ENCODE data around the gene TNF.

The TNF gene

DNA sequence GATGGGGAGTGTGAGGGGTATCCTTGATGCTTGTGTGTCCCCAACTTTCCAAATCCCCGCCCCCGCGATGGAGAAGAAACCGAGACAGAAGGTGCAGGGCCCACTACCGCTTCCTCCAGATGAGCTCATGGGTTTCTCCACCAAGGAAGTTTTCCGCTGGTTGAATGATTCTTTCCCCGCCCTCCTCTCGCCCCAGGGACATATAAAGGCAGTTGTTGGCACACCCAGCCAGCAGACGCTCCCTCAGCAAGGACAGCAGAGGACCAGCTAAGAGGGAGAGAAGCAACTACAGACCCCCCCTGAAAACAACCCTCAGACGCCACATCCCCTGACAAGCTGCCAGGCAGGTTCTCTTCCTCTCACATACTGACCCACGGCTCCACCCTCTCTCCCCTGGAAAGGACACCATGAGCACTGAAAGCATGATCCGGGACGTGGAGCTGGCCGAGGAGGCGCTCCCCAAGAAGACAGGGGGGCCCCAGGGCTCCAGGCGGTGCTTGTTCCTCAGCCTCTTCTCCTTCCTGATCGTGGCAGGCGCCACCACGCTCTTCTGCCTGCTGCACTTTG is at the start of gene TNF:
TNF (plus strand) TSS at position 231 of the 567 bp plus-strand sequence; CDS start at position 408, 177 bp downstream.
- peak; percentile 89 for DNase-seq

DNA sequence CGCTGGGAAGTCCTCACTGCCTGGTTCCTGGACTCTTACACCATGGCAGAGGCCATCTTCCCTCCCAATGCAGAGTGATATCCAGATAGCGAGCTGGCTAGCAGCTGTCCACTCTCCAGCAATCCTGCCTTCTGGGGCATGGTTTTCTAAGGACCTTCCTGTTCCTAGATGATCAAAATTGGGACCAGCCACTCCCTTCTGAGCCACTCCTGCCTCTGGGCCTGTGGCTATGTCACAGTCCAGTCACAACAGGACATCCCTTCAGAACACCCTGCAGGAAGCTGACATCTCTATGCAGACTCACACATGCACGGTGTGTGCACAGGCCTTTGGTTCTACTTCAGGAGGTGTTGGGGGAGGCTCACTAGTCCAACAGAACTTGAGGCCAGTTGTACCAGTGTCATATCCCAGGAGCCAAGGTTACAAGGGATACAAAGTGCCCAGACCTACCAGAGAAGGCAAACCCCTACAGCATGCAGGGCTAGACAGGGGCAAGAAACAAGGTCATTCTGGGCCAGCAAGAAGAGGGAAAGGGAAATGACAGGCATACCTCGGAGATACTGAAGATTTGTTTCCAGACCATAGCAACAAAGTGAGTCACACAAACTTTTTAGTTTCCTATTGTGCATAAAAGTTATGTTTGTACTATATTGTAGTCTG is 49.3 kb upstream of the TNF start:
- DNase-seq: peak; percentile 18

DNA sequence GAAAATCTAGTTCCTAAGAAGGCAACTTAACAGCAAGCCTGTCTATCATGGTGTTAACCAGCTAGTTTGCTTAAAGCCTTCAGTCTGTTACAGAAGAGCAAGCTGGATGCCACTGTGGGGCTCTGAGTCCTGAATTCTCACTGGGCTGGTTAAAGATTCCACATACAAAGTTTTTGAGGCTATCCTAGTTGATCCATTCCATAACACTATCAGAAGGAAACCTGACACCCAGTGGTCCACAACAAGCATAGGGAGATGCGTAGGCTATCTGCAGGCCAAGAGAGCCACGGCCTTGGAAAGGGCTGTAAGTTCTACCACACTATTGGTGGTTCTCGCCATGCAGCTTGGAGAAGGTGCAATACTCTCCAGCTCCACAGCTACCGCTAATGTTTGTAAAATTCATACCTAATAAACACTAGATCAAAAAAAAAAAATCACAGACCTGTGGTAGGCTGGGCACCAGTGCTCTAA is 47.0 kb upstream of the TNF start:
- DNase-seq: no peak

DNA sequence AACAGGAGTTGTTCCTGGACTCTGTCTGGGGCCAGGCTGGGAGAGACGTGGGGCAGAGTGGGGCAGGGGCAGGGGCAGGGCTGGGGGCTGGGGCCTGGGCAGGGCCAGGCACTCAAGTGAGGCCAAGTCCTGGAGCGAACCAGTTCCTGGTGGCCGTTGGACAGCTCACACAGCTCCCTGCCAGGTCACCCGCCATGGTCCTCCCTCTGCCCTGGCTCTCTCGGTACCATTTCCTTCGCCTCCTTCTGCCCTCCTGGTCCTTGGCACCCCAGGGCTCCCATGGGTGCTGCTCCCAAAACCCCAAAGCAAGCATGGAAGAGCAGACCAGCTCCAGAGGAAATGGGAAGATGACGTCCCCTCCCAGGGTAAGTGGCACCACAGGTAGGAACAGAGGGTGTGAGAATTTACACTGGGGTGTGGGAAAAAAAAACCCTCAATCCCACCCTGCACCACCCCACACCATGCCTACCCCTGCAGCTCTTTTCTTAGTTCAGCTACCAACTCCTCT is 46.5 kb upstream of the TNF start, which contains the start of gene MCCD1:
MCCD1 (plus strand) TSS at position 142 of the 508 bp plus-strand sequence; CDS start at position 195, 53 bp downstream.
- no peak for DNase-seq

DNA sequence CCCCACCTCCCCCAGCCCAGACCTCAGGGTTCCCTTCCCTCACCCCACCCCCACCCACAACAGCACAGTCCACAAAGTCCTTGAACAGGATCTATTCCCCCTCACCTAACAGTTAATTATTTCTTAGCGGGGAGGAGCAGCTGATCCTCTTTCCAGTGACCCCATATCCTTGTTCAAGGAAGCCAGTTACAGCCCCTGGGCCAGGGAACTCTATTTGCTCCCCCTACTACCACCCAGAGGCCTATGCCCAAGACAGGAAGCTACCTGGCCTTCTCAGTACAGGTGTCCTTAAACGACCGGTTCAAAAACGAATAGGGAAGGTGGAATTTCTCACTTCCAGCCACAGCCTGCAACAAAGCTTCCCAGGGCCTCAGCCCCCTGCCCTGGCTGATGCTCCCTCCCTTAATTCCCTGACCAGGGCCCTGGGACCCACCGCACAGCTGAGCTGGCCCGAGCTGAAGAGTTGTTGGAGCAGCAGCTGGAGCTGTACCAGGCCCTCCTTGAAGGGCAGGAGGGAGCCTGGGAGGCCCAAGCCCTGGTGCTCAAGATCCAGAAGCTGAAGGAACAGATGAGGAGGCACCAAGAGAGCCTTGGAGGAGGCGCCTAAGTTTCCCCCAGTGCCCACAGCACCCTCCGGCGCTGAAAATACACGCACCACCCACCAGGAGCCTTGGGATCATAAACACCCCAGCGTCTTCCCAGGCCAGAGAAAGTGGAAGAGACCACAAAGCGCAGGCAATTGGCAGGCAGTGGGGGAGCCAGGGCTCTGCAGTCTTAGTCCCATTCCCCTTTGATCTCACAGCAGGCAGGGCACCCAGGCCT is 45.8 kb upstream of the TNF start:
- DNase-seq: no peak

DNA sequence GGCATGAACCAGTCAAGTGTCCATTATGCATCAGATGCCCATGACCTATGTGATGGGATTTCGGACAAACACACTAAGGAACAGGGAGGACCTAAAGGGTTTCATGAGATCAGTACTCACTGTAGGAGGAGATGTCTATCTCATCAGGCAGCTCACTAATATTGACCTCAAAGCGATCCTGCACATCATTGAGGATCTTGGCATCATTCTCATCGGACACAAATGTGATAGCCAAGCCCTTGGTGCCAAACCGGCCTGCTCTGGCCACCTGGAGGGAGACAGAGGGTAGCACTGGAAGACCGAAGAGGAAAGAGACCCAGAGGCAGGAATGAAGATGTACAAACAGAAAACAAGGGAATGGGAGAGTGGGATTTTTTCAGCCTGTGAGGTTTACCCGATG is 44.7 kb upstream of the TNF start:
- no peak for DNase-seq

DNA sequence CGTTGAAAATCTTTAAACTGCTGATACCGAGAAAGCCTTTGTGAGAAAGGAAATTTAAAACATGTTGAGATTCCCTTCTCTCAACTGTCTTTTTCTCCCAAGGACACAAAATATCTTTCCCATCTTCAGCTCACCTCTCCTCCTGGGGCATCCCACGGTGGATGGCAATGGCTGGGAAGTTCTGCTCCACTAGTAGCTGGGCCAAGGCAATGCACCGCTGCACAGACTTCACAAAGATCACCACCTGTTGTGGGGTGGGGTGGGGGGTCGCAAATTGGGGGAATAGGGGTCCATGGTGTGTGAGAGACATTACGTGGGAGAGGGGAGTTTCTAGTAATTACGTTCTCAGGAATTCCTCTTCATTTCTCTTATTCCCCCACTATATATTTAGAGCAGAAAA is 44.2 kb upstream of the TNF start:
- DNase-seq: no peak

DNA sequence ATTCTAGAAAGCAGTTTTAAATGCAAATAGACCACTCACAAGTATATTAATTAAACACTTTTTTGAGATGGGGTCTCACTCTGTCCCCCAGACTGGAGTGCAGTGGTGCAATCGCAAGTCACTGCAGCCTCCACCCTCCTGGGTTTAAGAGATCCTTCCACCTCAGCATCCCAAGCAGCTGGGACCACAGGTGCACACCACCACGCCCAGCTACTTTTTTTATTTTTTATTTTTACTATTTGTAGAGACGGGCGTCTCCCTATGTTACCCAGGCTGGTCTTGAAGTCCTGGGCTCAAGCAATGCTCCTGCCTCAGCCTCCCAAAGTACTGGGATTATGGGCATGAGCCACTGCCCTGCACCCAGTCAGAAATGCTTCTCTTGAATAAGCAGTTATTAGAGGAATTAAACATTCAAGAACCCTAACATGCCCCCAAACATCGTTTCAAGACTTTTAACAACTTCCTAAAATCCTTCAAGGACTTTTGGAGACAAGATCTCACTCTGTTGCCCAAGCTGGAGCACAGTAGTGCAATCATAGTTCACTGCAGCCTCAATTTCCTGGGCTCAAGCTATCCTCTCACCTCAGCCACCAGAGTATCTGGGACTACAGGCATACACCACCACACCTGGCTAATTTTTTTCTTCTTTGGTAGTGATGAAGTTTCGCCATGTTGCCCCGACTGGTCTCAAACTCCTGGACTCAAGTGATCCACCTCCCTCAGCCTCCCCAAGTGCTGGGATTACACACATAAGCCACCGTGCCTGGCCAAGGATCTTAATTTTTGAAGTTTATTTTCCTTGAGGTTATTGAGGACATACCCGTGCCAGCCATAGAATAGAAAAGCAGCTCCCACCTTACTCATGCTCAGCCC is 43.4 kb upstream of the TNF start:
- no peak for DNase-seq

DNA sequence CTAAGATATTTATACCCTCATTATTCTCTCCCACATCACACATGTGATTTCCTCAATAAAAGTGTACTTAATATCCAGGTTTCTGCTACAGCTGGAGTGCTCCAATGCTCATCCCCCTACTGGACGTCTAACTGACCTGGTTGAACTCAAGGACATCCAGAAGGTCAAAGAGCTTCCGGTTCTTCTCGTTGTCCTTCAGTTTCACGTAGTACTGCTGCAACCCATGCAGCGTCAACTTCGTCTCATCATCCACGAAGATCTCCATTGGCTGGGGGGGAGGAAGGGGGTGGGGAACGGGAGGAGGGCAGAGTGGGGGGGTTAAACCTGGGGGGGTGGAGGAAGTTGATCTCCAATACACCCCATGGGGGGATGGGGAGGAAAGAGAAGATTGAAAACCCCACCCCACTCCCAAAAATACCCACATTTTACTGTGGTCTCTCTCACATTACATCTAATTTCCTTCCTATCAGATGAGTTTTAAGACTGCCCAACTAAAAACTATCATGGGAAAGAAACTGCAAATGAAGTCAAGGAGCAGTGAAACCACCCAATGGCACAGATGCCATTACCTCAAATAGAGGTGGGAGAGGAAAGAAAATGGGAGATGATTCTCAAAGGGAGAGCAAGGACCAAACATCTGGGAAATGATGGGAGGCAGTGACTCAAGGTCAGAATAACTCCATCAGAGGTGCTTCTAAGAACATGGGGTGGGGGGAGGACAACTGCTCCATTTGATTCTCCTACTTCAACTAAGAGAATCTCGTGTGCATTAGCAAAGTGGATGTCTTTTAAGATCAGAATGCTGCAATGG is 42.5 kb upstream of the TNF start:
- DNase-seq: no peak

DNA sequence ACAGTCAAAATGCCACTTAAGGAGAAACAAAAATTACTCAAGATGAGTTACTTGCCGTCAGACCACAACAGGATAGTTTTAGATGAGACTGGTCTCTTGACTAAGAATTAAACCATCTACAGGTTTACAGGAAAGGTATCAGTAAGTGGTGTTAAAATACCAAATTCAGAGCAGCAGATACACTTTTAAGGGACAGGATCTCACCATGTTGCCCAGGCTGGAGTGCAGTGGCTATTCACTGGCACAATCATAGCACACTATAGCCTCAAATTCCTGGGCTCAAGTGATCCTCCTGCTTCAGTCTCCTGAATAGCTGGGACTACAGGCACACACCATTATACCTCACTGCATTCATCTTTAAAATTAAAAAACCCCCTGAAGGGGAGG is 41.9 kb upstream of the TNF start:
- DNase-seq: no peak

DNA sequence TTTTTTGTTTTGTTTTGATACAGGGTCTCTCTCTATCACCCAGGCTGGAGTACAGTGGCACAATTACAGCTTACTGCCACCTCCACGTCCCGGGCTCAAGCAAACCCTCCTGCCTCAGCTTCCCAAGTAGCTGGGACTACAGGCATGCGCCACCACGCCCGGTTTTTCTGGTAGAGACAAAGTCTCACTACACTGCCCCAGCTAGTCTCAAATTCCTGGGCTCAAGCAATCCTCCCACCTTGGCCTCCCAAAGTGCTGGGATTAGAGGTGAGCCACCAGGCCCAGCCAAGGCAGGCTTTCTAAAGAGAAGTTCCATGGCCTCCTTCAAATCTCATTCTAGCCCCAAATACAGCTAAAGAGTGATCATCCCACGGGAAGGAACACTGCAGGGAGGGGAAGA is 41.4 kb upstream of the TNF start:
- DNase-seq: no peak

DNA sequence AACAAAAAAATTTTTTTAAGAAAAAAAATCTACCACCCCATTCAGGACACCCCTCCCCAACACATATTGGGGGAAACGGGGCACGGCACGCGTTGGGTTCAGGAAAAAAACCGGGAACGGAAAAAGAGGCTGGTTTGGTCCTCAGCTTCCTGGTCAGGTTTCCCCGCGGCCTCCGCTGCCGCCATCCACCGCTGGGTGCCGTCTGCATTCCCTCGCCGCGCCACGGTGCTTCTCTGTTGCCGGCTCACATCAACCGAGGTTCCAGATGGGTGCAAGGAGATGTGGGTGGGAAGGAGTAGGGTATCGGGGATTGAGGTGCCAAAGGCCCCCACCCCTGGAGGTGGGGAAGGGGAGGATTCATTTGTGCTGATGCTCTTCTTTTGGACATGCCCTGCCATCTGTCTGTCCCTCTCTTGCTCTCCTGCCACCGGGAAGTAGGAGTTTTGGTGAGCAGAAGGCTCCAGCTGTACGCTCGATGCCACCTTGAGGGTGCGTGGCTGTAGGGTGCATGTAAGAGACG is 40.8 kb upstream of the TNF start:
- no peak for DNase-seq

DNA sequence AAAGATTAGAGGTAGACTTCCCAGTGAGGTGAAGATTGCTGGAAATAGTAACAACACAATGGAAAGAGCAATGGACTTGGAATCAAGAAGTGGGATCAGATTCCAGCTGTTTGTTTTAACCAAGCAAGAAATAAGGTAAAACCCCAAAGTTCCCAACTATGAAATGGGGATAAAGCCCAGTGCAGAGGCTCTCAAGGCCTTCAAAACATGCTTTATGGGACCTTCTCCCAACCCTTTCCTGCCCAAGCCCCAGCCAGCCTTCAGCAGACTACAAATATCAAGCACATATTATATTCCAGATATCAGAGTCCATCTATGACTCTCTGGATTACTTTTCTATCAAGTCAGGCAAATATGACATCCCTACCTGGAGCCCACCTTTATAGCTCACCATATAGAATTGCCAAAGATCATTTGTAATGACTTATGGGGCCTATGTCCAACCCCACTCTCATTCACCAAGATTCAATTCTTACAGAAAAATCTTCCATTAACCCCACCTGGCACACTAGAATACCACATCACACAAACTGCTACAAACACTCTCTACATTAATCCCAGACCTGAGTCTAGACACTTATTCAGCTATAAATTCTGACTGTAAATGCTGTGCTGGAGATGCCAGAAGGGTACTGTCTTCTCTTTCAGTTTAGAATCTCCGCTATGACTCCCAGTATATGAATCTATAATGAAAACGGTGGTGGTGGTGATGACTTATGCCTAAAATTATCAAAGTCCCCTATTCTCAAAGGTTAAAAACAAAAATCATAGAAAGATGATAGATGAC is 39.6 kb upstream of the TNF start:
- DNase-seq: no peak

DNA sequence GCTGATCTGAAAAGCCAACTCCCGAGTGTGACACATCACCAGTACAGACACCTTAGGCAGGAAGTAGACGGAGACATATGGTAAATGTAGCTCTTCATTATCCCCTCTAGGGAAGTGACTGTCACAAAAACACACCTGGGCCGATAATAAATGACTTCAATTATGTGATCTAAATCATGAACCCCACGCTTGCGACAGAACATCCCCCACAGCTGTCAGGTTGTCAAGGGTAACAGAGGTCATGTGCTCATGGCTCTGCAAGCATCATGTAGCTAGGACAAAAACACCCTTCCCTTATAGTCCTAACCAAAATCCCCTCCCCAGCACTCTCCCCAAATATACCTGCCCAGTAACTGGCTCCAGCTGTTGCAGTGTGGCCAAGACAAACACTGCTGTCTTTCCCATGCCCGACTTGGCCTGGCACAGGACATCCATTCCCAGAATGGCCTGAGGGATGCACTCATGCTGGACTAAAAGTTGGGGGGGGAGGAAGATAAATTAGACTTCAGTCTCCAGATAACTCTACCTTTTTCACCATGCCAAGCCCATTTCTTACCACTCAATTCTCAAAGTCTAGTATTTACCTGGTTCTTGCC is 36.5 kb upstream of the TNF start:
- DNase-seq: no peak

DNA sequence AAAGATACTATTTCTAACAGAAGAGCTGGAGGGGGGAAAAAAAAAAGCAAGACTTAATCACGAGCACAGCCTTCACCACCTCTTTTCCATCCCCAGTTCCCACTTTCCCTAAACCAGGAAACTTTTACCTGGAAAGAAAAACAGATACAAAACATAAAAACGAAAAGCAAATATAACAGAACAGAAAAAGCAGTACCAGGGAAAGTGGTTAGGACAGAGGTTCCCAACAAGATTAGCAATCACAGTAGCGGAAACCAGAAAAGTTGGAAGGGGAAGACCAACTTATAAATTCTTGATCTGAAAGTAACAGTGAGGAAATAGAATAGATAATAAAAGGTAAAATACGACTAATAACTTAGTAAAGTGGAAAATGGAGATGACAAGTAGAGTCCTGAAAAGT is 34.7 kb upstream of the TNF start:
- no peak for DNase-seq

DNA sequence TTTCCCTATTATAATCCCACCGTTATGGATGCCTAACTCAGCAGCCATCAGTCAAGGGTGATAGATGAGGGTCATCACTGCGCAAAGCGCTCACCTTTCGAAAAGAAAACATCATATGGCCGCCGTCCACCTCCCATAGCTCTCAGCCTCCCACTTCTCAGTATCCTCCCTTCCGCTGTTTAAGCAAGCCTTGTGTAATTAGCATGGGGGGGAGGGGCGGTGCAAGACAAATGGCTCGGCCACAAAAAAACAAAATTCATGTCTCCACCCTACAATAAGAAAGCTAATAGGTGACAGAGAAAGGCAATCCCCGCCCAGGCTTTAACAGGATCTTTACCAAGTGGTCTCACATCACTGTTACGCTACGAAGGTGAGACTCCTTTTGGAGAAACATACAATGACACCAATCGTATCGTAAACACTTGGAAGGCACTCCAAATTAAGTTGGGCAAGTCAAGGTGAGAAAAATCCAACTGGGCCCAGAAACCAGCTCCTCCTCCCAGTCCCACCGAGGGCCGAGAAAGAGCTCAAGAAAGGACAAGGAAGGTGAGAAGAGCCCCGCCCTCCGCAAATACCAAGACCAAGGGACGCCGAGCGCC is 34.2 kb upstream of the TNF start:
- DNase-seq: peak; percentile 75

DNA sequence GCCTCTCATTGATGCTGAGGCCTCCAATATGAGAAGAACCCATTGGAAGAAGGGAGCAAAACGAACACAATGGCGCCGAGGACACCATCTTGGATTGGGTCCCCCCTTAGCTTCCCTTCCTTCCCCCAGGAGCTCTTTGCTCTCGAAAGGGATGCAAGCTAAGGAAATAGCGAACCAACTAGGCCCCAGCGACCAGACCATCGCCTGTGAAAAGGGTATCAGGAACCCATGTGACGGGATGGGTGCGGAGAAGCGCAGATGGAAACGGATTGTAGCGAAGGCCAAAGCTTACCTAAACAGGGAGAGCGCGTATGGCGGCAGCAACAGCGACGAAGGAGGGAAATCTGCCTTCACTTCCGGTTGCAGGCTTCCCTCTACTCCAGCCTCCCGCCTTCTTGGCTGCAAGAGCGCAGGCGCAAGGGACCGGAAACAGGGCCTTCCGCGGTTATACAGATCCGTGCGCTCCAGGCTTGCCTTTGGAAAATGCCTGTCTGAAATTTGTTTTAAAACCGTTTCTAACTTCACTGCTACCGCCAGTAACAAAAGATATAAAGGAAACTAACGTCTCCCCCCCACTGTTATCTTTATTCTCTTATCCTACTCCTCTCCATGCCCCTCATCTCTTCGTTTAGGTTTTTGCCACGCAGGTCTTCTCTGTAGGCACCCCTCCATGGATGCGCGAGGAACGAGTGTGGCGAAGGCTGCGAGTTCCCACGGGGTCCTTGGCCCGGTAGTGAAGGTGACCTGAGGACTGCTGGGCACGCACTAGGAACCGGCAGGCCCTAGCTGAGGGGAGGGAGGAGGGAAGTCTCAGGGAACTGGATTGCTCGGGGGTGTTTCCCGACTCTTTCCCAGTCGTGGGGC is 33.5 kb upstream of the TNF start, which contains the start of gene DDX39B:
DDX39B (minus strand) TSS at position 346 of the 864 bp plus-strand sequence. CDS start 1,471 bp downstream, outside the sequence.
- DNase-seq: peak; percentile 94

DNA sequence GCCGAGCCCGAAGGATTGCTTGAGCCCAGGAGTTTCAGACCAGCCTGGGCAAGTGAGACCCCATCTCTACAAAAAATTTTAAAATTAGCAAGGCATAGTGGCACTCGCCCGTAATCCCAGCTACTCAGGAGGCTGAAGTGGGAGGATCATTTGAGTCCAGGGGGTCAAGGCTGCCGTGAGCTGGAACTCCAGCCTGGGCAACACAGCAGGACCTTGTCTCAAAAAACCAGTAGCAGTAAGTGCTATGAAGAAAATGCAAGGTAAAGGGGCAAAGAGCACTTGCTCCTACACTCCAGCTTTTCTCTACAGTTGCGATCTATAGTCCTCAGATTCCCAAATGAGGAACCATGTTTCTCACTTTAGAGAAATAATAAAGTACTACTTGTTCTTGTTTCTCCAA is 31.7 kb upstream of the TNF start:
- DNase-seq: no peak

DNA sequence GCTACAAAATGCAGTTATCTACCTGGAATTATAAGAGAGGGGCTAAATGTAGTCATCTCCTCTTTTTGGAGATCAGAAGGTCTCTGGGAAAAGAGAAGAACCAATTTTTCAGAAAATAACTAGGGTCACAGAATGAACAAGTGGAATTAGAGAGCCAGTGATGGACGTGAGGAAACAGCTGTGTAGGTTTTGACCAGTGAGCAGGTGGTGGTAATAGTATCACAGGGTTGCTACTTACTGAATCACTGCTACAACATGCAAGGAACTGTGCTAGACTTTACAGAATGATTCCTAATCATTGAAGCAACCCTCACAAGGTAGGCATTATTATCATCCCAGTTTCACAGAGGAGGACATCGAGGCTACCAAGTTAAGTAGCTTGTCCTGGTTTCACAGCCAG is 30.7 kb upstream of the TNF start:
- no peak for DNase-seq
